ENCODE data around the gene HOXA3.

The HOXA3 gene

GRCh38 chr7:27151341-27151930, 947 bp downstream of the HOXA3 start:
- Histone ChIP-seq H3K4me1 (ENCODE audit: control extremely low read depth in 1 of 4, control insufficient read depth in 4 of 4, insufficient read depth in 4 of 4, low read length in 3 of 4) (peaks cover 5 to 86% (median 78%) of the 10 kb centered on the region in 4 experiments), H3K27ac (ENCODE audit: insufficient read depth in 1 of 2, low read depth in 1 of 2, low read length in 2 of 2, poor library complexity in 1 of 2, severe bottlenecking in 2 of 2) (peak overlapping the region; percentile 75 to 96), H3K27me3 (replicated peaks in 2 of 5; ENCODE audit: control insufficient read depth in 4 of 5, insufficient read depth in 5 of 5, low read length in 4 of 5) (no peaks in the 10 kb centered on the region), H3K36me3 (ENCODE audit: control insufficient read depth in 4 of 4, insufficient read depth in 4 of 4, low read length in 3 of 4) (peaks cover 0 to 46% (median 4%) of the 10 kb centered on the region in 4 experiments), H3K9me3 (ENCODE audit: control extremely low read depth in 1 of 5, control insufficient read depth in 4 of 5, insufficient read depth in 2 of 5, low read depth in 1 of 5, low read length in 4 of 5) (peaks cover 0 to 2% (median 0%) of the 10 kb centered on the region in 5 experiments), H3K4me3 (ENCODE audit: control insufficient read depth in 1 of 7, extremely low read depth in 1 of 7, insufficient read depth in 4 of 7, low read depth in 2 of 7, low read length in 6 of 7) (peak overlapping the region; percentile 76 to 100 (median 91))
- POLR2A ChIA-PET = interaction anchor here (1.1 to 3.4 kb wide), 5 partner anchors 11 to 951 kb away, joined by 3 to 15 read pairs (median 4); partner anchors contain the start of gene HNRNPA2B1
- DNase-seq = peak in 2 of 3 donors; percentile 65 to 80
- CTCF ChIA-PET = interaction anchor here (0.7 to 9.1 kb wide), 20 partner anchors 8 to 786 kb away, joined by 3 to 87 read pairs (median 6); partner anchors contain the start of genes HOXA4 and HOXA9
- WGBS (ENCODE audit: insufficient coverage) = 0% methylated on average over 22 of the region's 27 CpGs

DNA sequence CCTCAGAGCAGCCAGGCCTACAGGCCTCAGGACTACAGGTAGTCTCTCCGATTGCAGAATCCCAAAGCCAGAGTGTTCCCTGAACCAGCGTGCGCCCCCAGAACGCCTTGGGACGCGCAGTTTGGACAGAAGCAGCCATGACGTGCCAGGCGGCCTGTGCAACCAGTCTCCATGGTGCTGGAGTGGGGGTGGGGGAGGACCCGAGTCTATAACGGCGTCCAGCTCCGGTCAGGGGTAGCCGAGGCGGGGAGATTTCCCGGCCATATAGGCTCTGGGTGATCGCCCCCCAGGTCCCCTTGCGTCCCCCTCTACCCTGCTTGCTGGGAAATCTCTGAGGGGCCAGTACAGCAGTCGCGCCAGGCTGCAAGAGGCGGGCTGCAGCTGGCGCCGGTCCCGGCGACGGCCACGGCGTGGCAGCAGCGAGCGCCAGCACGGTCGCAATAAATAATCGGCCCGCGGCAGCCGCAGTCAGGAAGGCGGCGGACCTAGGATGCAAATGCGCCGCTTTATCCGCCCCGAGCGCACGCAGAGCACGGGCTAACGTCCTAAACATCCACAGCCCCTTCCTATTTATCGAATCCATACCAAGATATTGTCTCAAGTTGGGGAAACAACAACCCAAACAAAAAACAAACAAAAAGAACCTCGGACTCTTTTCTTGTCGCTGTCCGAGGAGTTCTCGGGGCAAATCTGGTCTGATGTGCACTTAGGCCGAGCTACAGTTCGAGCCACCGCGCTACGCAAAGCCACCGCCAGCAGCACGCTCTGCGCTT, 1.6 kb downstream of the HOXA3 start:
- peak overlapping the region; percentile 76 to 100 (median 91) for H3K4me3 ChIP-seq (ENCODE audit: control insufficient read depth in 1 of 7, extremely low read depth in 1 of 7, insufficient read depth in 4 of 7, low read depth in 2 of 7, low read length in 6 of 7)
- ChIA-PET POLR2A (interaction anchor here (1.1 to 3.4 kb wide), 5 partner anchors 11 to 951 kb away, joined by 3 to 15 read pairs (median 4); partner anchors contain the start of gene HNRNPA2B1), CTCF (interaction anchor here (0.7 to 9.1 kb wide), 24 partner anchors 9 to 1258 kb away, joined by 3 to 87 read pairs (median 6); partner anchors contain the start of genes HOXA4 and HOXA9)
- peaks cover 0 to 2% (median 0%) of the 10 kb centered on the region in 5 experiments for H3K9me3 ChIP-seq (ENCODE audit: control extremely low read depth in 1 of 5, control insufficient read depth in 4 of 5, insufficient read depth in 2 of 5, low read depth in 1 of 5, low read length in 4 of 5)
- peak overlapping the region; percentile 75 to 96 for H3K27ac ChIP-seq (ENCODE audit: insufficient read depth in 1 of 2, low read depth in 1 of 2, low read length in 2 of 2, poor library complexity in 1 of 2, severe bottlenecking in 2 of 2)
- peak; percentile 83 to 91 (median 91) for DNase-seq
- WGBS (ENCODE audit: insufficient coverage) = 0% methylated on average over 54 of the region's 58 CpGs
- peaks cover 0 to 53% (median 7%) of the 10 kb centered on the region in 4 experiments for H3K36me3 ChIP-seq (ENCODE audit: control insufficient read depth in 4 of 4, insufficient read depth in 4 of 4, low read length in 3 of 4)
- peaks cover 5 to 84% (median 80%) of the 10 kb centered on the region in 4 experiments for H3K4me1 ChIP-seq (ENCODE audit: control extremely low read depth in 1 of 4, control insufficient read depth in 4 of 4, insufficient read depth in 4 of 4, low read length in 3 of 4)
- H3K27me3 ChIP-seq (replicated peaks in 2 of 5; ENCODE audit: control insufficient read depth in 4 of 5, insufficient read depth in 5 of 5, low read length in 4 of 5) = no peaks in the 10 kb centered on the region

DNA sequence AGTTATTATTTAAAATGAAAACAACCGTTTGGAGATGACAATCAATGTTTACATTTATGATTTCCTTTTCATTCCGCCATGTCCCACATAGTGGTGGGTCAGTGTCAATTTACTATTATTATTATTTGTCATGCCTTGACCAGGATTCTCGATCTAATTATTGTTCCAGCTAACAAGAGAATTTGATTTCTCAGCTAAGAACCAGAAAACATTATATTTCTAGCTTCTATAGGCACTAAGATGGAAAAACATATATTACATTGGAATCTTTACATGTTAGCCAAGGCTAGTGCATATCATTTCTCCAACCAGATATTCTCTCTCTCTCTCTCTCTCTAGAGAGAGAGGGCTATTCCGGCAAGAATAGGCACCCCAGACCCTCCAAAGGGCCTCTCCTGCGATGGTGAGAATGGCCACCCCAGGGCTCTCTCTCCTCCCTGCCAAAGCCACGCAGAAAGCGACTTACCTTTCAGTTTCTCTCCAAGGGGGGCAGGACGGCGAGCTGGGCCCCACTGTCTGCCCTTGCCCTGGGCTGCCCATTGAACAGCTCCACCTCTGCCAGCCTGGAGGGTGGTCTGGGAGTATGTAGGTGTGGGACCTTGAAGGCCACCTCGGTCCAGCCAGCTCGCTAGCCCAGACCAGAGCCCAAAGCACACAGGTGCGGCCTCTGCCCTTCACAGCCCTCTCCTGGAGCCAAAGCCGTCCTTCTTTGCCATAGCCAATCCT, 2.4 kb downstream of the HOXA3 start:
- peak in 1 of 3 donors; percentile 32 for DNase-seq
- POLR2A ChIA-PET = interaction anchor here (1.3 to 3.4 kb wide), 2 partner anchors 12 to 20 kb away, joined by 4 to 15 read pairs; no protein-coding TSS in a partner anchor
- Histone ChIP-seq H3K4me3 (ENCODE audit: control insufficient read depth in 1 of 7, extremely low read depth in 1 of 7, insufficient read depth in 4 of 7, low read depth in 2 of 7, low read length in 6 of 7) (peak overlapping the region; percentile 76 to 100 (median 91)), H3K4me1 (ENCODE audit: control extremely low read depth in 1 of 4, control insufficient read depth in 4 of 4, insufficient read depth in 4 of 4, low read length in 3 of 4) (peaks cover 5 to 84% (median 80%) of the 10 kb centered on the region in 4 experiments), H3K27ac (ENCODE audit: insufficient read depth in 1 of 2, low read depth in 1 of 2, low read length in 2 of 2, poor library complexity in 1 of 2, severe bottlenecking in 2 of 2) (peak overlapping the region; percentile 43 to 96), H3K9me3 (ENCODE audit: control extremely low read depth in 1 of 5, control insufficient read depth in 4 of 5, insufficient read depth in 2 of 5, low read depth in 1 of 5, low read length in 4 of 5) (peaks cover 0 to 2% (median 0%) of the 10 kb centered on the region in 5 experiments), H3K36me3 (ENCODE audit: control insufficient read depth in 4 of 4, insufficient read depth in 4 of 4, low read length in 3 of 4) (peaks cover 0 to 54% (median 12%) of the 10 kb centered on the region in 4 experiments), H3K27me3 (replicated peaks in 2 of 5; ENCODE audit: control insufficient read depth in 4 of 5, insufficient read depth in 5 of 5, low read length in 4 of 5) (no peaks in the 10 kb centered on the region)
- CTCF ChIA-PET = interaction anchor here (0.7 to 9.1 kb wide), 23 partner anchors 8 to 1257 kb away, joined by 3 to 87 read pairs (median 6); partner anchors contain the start of genes HOXA10, HOXA4 and HOXA9
- 2% methylated on average over 6 of the region's 13 CpGs for WGBS (ENCODE audit: insufficient coverage)

DNA sequence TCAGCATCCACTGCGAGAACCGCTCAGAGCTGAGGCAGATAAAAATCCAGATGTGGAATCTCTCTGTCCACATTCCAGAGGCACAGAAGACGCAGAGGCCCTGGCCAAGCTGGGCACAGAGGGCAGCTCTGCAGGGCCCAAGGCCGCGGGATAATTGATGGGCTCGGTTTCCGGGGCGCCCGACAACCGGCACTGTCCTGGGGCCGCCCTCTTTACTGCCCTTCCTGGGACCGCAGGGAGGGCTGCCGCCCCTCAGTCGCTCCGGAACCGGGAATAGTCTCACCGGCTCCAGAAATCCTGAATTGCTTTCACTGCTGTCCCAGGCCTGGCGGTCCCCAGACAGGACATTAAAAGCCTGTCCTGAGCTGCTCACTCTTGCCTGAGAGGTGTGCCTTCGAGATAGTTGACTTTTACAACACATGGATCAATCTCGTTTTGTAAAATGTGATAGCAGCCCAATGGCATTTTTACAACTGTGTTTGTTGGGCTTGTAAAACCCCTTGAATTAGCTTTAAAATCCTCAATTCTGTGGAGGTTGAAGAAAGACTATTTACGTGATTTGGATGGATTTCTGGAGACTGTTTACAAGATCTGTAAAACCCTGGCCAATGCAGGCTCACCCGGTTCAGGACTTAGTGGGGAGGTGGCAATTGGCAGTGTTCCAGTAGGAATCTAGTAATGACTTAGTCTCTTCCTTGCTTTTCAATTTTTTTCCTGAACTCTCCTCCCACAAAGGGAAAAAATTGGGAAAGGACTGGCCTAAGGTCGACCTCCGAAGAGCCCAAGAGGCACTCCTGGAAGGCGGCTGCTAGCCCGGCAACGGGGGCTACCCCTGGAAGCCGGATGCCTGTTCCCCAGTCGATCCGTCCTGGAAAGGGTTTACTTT, 3.4 kb downstream of the HOXA3 start:
- Histone ChIP-seq H3K4me3 (ENCODE audit: control insufficient read depth in 1 of 7, extremely low read depth in 1 of 7, insufficient read depth in 4 of 7, low read depth in 2 of 7, low read length in 6 of 7) (peak overlapping the region; percentile 22 to 100 (median 91)), H3K27me3 (replicated peaks in 2 of 5; ENCODE audit: control insufficient read depth in 4 of 5, insufficient read depth in 5 of 5, low read length in 4 of 5) (no peaks in the 10 kb centered on the region), H3K27ac (ENCODE audit: insufficient read depth in 1 of 2, low read depth in 1 of 2, low read length in 2 of 2, poor library complexity in 1 of 2, severe bottlenecking in 2 of 2) (peak overlapping the region in 1 of 2 experiments; percentile 96), H3K36me3 (ENCODE audit: control insufficient read depth in 4 of 4, insufficient read depth in 4 of 4, low read length in 3 of 4) (peaks cover 2 to 55% (median 20%) of the 10 kb centered on the region in 4 experiments), H3K9me3 (ENCODE audit: control extremely low read depth in 1 of 5, control insufficient read depth in 4 of 5, insufficient read depth in 2 of 5, low read depth in 1 of 5, low read length in 4 of 5) (peaks cover 0 to 2% (median 0%) of the 10 kb centered on the region in 5 experiments), H3K4me1 (ENCODE audit: control extremely low read depth in 1 of 4, control insufficient read depth in 4 of 4, insufficient read depth in 4 of 4, low read length in 3 of 4) (peaks cover 5 to 78% (median 73%) of the 10 kb centered on the region in 4 experiments)
- WGBS (ENCODE audit: insufficient coverage) = 7% methylated on average over 25 of the region's 30 CpGs
- ChIA-PET CTCF (interaction anchor here (0.9 to 9.1 kb wide), 17 partner anchors 10 to 779 kb away, joined by 3 to 87 read pairs (median 6); partner anchors contain the start of gene HOXA10), POLR2A (interaction anchor here (0.7 to 1.5 kb wide), 3 partner anchors 18 to 292 kb away, joined by 3 to 6 read pairs (median 4); no protein-coding TSS in a partner anchor)
- no peak for DNase-seq

DNA sequence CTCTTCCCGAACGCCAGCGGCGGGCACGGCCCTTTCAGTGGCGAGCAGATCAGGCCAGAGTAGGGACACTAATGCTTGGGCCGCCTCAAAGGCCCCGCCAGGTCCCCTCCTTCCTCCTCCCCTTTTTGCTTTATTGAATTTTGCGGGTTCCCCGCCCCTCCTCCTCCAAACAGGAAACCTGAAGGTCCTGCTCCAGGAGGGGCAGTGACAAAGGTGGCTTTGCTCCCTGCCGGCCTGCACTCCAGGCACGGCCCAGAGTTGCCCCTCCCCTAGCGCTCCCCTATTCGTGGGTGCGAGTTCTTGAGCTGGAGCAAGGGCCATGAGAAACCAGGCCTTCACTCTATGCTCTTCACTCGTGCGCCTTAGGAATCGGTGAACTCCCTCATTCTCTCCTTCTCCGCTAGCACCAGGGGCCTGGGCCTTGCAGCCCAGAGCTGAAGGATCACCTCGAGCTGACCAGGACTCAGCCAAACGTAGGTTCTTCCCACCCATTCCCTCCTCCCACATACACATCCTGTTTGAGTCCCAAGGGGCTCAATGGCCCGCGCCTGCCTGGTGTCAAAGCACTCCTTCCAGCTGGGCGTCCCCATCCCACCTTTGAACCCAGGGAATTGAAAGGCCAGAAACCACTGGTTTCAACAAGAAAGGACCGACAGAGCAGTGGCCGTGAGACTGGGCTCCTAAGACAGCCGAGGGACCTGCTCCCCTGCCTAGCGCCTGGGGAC, 4.2 kb downstream of the HOXA3 start:
- Histone ChIP-seq H3K27ac (ENCODE audit: insufficient read depth in 1 of 2, low read depth in 1 of 2, low read length in 2 of 2, poor library complexity in 1 of 2, severe bottlenecking in 2 of 2) (peak overlapping the region in 1 of 2 experiments; percentile 96), H3K27me3 (replicated peaks in 2 of 5; ENCODE audit: control insufficient read depth in 4 of 5, insufficient read depth in 5 of 5, low read length in 4 of 5) (no peaks in the 10 kb centered on the region), H3K9me3 (ENCODE audit: control extremely low read depth in 1 of 5, control insufficient read depth in 4 of 5, insufficient read depth in 2 of 5, low read depth in 1 of 5, low read length in 4 of 5) (peaks cover 0 to 4% (median 0%) of the 10 kb centered on the region in 5 experiments)

More for the DNA sequence above, 4.2 kb downstream of the HOXA3 start:
- Histone ChIP-seq H3K4me3 (ENCODE audit: control insufficient read depth in 1 of 7, extremely low read depth in 1 of 7, insufficient read depth in 4 of 7, low read depth in 2 of 7, low read length in 6 of 7) (peak overlapping the region; percentile 22 to 100 (median 91)), H3K4me1 (ENCODE audit: control extremely low read depth in 1 of 4, control insufficient read depth in 4 of 4, insufficient read depth in 4 of 4, low read length in 3 of 4) (peaks cover 5 to 70% (median 67%) of the 10 kb centered on the region in 4 experiments), H3K36me3 (ENCODE audit: control insufficient read depth in 4 of 4, insufficient read depth in 4 of 4, low read length in 3 of 4) (peaks cover 2 to 62% (median 26%) of the 10 kb centered on the region in 4 experiments)
- ChIA-PET CTCF (interaction anchor here (0.9 to 9.1 kb wide), 12 partner anchors 11 to 778 kb away, joined by 3 to 87 read pairs (median 6); partner anchors contain the start of gene HOXA10), POLR2A (interaction anchor here (0.7 to 1.5 kb wide), 2 partner anchors 17 to 20 kb away, joined by 4 to 6 read pairs; no protein-coding TSS in a partner anchor)
- DNase-seq = peak in 2 of 3 donors; percentile 46 to 58
- WGBS (ENCODE audit: insufficient coverage) = 3% methylated on average over 28 of the region's 28 CpGs

Data from common myeloid progenitor, CD34-positive (primary cell).